ENCODE measurements around the gene DNAI2.

GRCh38 chr17:74337834-74338500, 63.9 kb downstream of the DNAI2 start:
- TF ChIP-seq, protein P1, sequence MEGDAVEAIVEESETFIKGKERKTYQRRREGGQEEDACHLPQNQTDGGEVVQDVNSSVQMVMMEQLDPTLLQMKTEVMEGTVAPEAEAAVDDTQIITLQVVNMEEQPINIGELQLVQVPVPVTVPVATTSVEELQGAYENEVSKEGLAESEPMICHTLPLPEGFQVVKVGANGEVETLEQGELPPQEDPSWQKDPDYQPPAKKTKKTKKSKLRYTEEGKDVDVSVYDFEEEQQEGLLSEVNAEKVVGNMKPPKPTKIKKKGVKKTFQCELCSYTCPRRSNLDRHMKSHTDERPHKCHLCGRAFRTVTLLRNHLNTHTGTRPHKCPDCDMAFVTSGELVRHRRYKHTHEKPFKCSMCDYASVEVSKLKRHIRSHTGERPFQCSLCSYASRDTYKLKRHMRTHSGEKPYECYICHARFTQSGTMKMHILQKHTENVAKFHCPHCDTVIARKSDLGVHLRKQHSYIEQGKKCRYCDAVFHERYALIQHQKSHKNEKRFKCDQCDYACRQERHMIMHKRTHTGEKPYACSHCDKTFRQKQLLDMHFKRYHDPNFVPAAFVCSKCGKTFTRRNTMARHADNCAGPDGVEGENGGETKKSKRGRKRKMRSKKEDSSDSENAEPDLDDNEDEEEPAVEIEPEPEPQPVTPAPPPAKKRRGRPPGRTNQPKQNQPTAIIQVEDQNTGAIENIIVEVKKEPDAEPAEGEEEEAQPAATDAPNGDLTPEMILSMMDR (IDR thresholded peaks at IDR 0.05): no peak
- TF ChIP-seq POLR2AphosphoS5 (IDR thresholded peaks at IDR 0.05) (no peak), POLR2A (IDR thresholded peaks at IDR 0.05) (no peak), EP300 (IDR thresholded peaks at IDR 0.05) (no peak)

Measured in stomach (tissue), 4 donors.